ENCODE data around the gene ZBTB20. TPM values are rescaled to one million over a fixed set of nuclear protein-coding genes. Genes with fewer than 3 reads are reported as not detected.

Gene ZBTB20
- total RNA-seq, 2 donors from 2014 or later, result 111 to 189 TPM

- 81% methylated on average over 4 of the region's 4 CpGs for WGBS
Measured at GRCh38 chr3:114609973-114610630, 537.0 kb downstream of the ZBTB20 start.

GRCh38 chr3:114608293-114608692 is 538.8 kb downstream of the ZBTB20 start:
- H3K27me3 ChIP-seq (replicated peaks; ENCODE audit: insufficient read depth), result no peaks in the 10 kb centered on the region
- H3K9me3 ChIP-seq, result no peaks in the 10 kb centered on the region
- H3K4me1 ChIP-seq (replicated peaks), result no peaks in the 10 kb centered on the region
- DNase-seq (ENCODE audit: low spot score), result no peak
- no peaks in the 10 kb centered on the region for H3K36me3 ChIP-seq
- TF ChIP-seq POLR2AphosphoS5 (IDR thresholded peaks at IDR 0.05) (no peak), CTCF (IDR thresholded peaks at IDR 0.05) (no peak), POLR2A (IDR thresholded peaks at IDR 0.05) (no peak)
- WGBS, result 50% methylated on average over 1 of the region's 1 CpG
- no peak overlapping the region for H3K4me3 ChIP-seq
- intact Hi-C loops (cut with DNase I), result no loop called here
- H3K27ac ChIP-seq, result no peak overlapping the region

More at GRCh38 chr3:114609973-114610630, 537.0 kb downstream of the ZBTB20 start:
- intact Hi-C loops (cut with DNase I), result no loop called here
- H3K36me3 ChIP-seq, result no peaks in the 10 kb centered on the region
- no peak overlapping the region for H3K4me3 ChIP-seq
- H3K9me3 ChIP-seq, result no peaks in the 10 kb centered on the region
- no peaks in the 10 kb centered on the region for H3K27me3 ChIP-seq (replicated peaks; ENCODE audit: insufficient read depth)
- TF ChIP-seq POLR2AphosphoS5 (IDR thresholded peaks at IDR 0.05), result no peak
- no peaks in the 10 kb centered on the region for H3K4me1 ChIP-seq (replicated peaks)
- DNase-seq (ENCODE audit: low spot score), result no peak
- H3K27ac ChIP-seq, result no peak overlapping the region

- 25% methylated on average over 2 of the region's 2 CpGs for WGBS
- H3K27me3 ChIP-seq (replicated peaks; ENCODE audit: insufficient read depth), result no peaks in the 10 kb centered on the region
- DNase-seq (ENCODE audit: low spot score), result no peak
Measured at GRCh38 chr3:114606336-114606735, 540.8 kb downstream of the ZBTB20 start.

GRCh38 chr3:114600571-114600970 is 546.5 kb downstream of the ZBTB20 start:
- DNase-seq (ENCODE audit: low spot score), result no peak
- TF ChIP-seq POLR2AphosphoS5 (IDR thresholded peaks at IDR 0.05), result no peak
- no peak for TF ChIP-seq POLR2A (IDR thresholded peaks at IDR 0.05)
- no peak for TF ChIP-seq CTCF (IDR thresholded peaks at IDR 0.05)
- no peaks in the 10 kb centered on the region for H3K36me3 ChIP-seq
- no peaks in the 10 kb centered on the region for H3K9me3 ChIP-seq
- 56% methylated on average over 1 of the region's 1 CpG for WGBS
- no peaks in the 10 kb centered on the region for H3K4me1 ChIP-seq (replicated peaks)
- no peak overlapping the region for H3K27ac ChIP-seq
- intact Hi-C loops (cut with DNase I), result no loop called here
- no peak overlapping the region for H3K4me3 ChIP-seq
- H3K27me3 ChIP-seq (replicated peaks; ENCODE audit: insufficient read depth), result no peaks in the 10 kb centered on the region

More at GRCh38 chr3:114606336-114606735, 540.8 kb downstream of the ZBTB20 start:
- no peaks in the 10 kb centered on the region for H3K36me3 ChIP-seq
- no peak overlapping the region for H3K27ac ChIP-seq
- H3K4me3 ChIP-seq, result no peak overlapping the region
- TF ChIP-seq POLR2AphosphoS5 (IDR thresholded peaks at IDR 0.05) (no peak), CTCF (IDR thresholded peaks at IDR 0.05) (no peak), POLR2A (IDR thresholded peaks at IDR 0.05) (no peak)
- no peaks in the 10 kb centered on the region for H3K4me1 ChIP-seq (replicated peaks)
- no peaks in the 10 kb centered on the region for H3K9me3 ChIP-seq
- intact Hi-C loops (cut with DNase I), result no loop called here

GRCh38 chr3:114597871-114598270 is 549.2 kb downstream of the ZBTB20 start:
- no peak for DNase-seq (ENCODE audit: low spot score)
- H3K27ac ChIP-seq, result no peak overlapping the region
- intact Hi-C loops (cut with DNase I), result no loop called here
- H3K9me3 ChIP-seq, result no peaks in the 10 kb centered on the region
- H3K4me3 ChIP-seq, result no peak overlapping the region
- no peaks in the 10 kb centered on the region for H3K4me1 ChIP-seq (replicated peaks)
- TF ChIP-seq POLR2AphosphoS5 (IDR thresholded peaks at IDR 0.05) (no peak), POLR2A (IDR thresholded peaks at IDR 0.05) (no peak), CTCF (IDR thresholded peaks at IDR 0.05) (no peak)
- no peaks in the 10 kb centered on the region for H3K36me3 ChIP-seq
- H3K27me3 ChIP-seq (replicated peaks; ENCODE audit: insufficient read depth), result no peaks in the 10 kb centered on the region
